Common myeloid progenitor, CD34-positive (primary cell): ENCODE measurements around the gene SLCO3A1.

Source experiments
- CTCF ChIA-PET: fragments of 350-600 bp; sonication (Branson Sonifier 250); formaldehyde crosslinking; loops from one replicate; lab custom pipeline; 2021; ENCODE audit warnings: antibody characterized with exemption; lab: Charles Lee
- POLR2A ChIA-PET: fragments of 350-600 bp; sonication (Branson Sonifier 250); formaldehyde crosslinking; loops from one replicate; lab custom pipeline; 2021; ENCODE audit warnings: antibody characterized with exemption; lab: Charles Lee
- DNase-seq, 3 donors: peaks; one replicate each; pipeline versions ENCODE4 v3.0.0 to v3.0.0-alpha.2; 2013
- H3K27ac ChIP-seq, 2 experiments: 1 replicate in 1 of 2; 2 replicates in 1 of 2; pipeline ENCODE4 v1.7.0; 2013; ENCODE audit warnings: inconsistent platforms in 2 of 2, low read length in 2 of 2, mild to moderate bottlenecking in 2 of 2, low read depth in 1 of 2, moderate library complexity in 1 of 2; ENCODE audit not compliant: severe bottlenecking in 2 of 2, insufficient read depth in 1 of 2, poor library complexity in 1 of 2
- H3K27me3 ChIP-seq, 5 experiments: replicated peaks in 2 of 5; 1 replicate in 3 of 5; 2 replicates in 2 of 5; pipeline versions ENCODE4 v1.6.1 to v1.7.0; 2013; ENCODE audit warnings: low read length in 4 of 5, mild to moderate bottlenecking in 2 of 5, moderate library complexity in 2 of 5, inconsistent platforms in 1 of 5; ENCODE audit not compliant: insufficient read depth in 5 of 5, control insufficient read depth in 4 of 5
- H3K36me3 ChIP-seq, 4 experiments: 1 replicate in 2 of 4; 2 replicates in 2 of 4; pipeline versions ENCODE4 v1.6.1 to v1.7.0; 2013; ENCODE audit warnings: low read length in 3 of 4, control low read depth in 1 of 4, mild to moderate bottlenecking in 1 of 4; ENCODE audit not compliant: control insufficient read depth in 4 of 4, insufficient read depth in 4 of 4
- H3K4me1 ChIP-seq, 4 experiments: 1 replicate in 3 of 4; 2 replicates in 1 of 4; pipeline versions ENCODE4 v1.6.1 to v1.7.1; 2013; ENCODE audit warnings: low read length in 3 of 4, mild to moderate bottlenecking in 3 of 4, control low read depth in 1 of 4, inconsistent platforms in 1 of 4, moderate library complexity in 1 of 4; ENCODE audit not compliant: control insufficient read depth in 4 of 4, insufficient read depth in 4 of 4; ENCODE audit errors: control extremely low read depth in 1 of 4
- H3K4me3 ChIP-seq, 7 experiments: 1 replicate in 4 of 7; 2 replicates in 3 of 7; pipeline versions ENCODE4 v1.5.1 to v1.7.0; 2013; ENCODE audit warnings: mild to moderate bottlenecking in 7 of 7, low read length in 6 of 7, moderate library complexity in 6 of 7, inconsistent platforms in 2 of 7, low read depth in 2 of 7, control low read depth in 1 of 7; ENCODE audit not compliant: insufficient read depth in 4 of 7, control insufficient read depth in 1 of 7; ENCODE audit errors: extremely low read depth in 1 of 7
- H3K9me3 ChIP-seq, 5 experiments: 1 replicate in 4 of 5; 2 replicates in 1 of 5; pipeline versions ENCODE4 v1.6.1 to v1.7.1; 2013; ENCODE audit warnings: low read length in 4 of 5, mild to moderate bottlenecking in 2 of 5, inconsistent platforms in 1 of 5, low read depth in 1 of 5, moderate library complexity in 1 of 5; ENCODE audit not compliant: control insufficient read depth in 4 of 5, insufficient read depth in 2 of 5; ENCODE audit errors: control extremely low read depth in 1 of 5
- WGBS: methylation state at CpG from one replicate; pipeline ENCODE4 v1.1.5; 2013; ENCODE audit not compliant: insufficient coverage; 5-methylcytosine and 5-hydroxymethylcytosine counted together

Gene SLCO3A1

GRCh38 chr15:91889111-91889815 is 35.8 kb downstream of the SLCO3A1 start:
- ChIA-PET POLR2A (interaction anchor here (1.1 kb wide), 1 partner anchor 39 kb away, joined by 4 read pairs; no protein-coding TSS in a partner anchor), CTCF (interaction anchor here (0.5 to 7.6 kb wide), 6 partner anchors 12 to 186 kb away, joined by 3 to 62 read pairs (median 3); no protein-coding TSS in a partner anchor)
- no peaks in the 10 kb centered on the region for H3K27me3 ChIP-seq
- H3K27ac ChIP-seq, result no peak overlapping the region
- no peak for DNase-seq
- H3K9me3 ChIP-seq, result peaks cover 0 to under 1% (median 0%) of the 10 kb centered on the region in 5 experiments
- no peak overlapping the region for H3K4me3 ChIP-seq
- 100% methylated on average over 1 of the region's 2 CpGs for WGBS
- peaks cover 0 to 3% (median 2%) of the 10 kb centered on the region in 4 experiments for H3K36me3 ChIP-seq
- peaks cover 0 to 2% (median 0%) of the 10 kb centered on the region in 4 experiments for H3K4me1 ChIP-seq

- Histone ChIP-seq H3K36me3 (peaks cover 0 to 3% (median 2%) of the 10 kb centered on the region in 4 experiments), H3K27ac (no peak overlapping the region), H3K4me3 (no peak overlapping the region), H3K27me3 (no peaks in the 10 kb centered on the region), H3K4me1 (peaks cover 0 to 4% (median 0%) of the 10 kb centered on the region in 4 experiments), H3K9me3 (peaks cover 0 to 2% (median 0%) of the 10 kb centered on the region in 5 experiments)
- WGBS, result no CpG with 5 or more reads among the region's 2 CpGs
- POLR2A ChIA-PET, result interaction anchor here (0.6 kb wide), 1 partner anchor 36 kb away, joined by 3 read pairs; no protein-coding TSS in a partner anchor
- CTCF ChIA-PET, result interaction anchor here (1.2 to 7.6 kb wide), 3 partner anchors 51 to 185 kb away, joined by 3 to 62 read pairs (median 4); no protein-coding TSS in a partner anchor
- no peak for DNase-seq
These were observed 37.1 kb downstream of the SLCO3A1 start for GRCh38 chr15:91890614-91891013.

- H3K27me3 ChIP-seq, result no peaks in the 10 kb centered on the region
- CTCF ChIA-PET, result interaction anchor here (1.2 to 7.6 kb wide), 3 partner anchors 50 to 185 kb away, joined by 3 to 62 read pairs (median 4); no protein-coding TSS in a partner anchor
These were observed 37.6 kb downstream of the SLCO3A1 start for GRCh38 chr15:91891101-91891500.

GRCh38 chr15:91891788-91892345 is 38.4 kb downstream of the SLCO3A1 start:
- Histone ChIP-seq H3K4me3 (no peak overlapping the region), H3K4me1 (peaks cover 0 to 4% (median 0%) of the 10 kb centered on the region in 4 experiments), H3K9me3 (peaks cover 0 to 2% (median 0%) of the 10 kb centered on the region in 5 experiments), H3K27ac (no peak overlapping the region), H3K36me3 (peaks cover 0 to 3% (median 2%) of the 10 kb centered on the region in 4 experiments), H3K27me3 (no peaks in the 10 kb centered on the region)
- ChIA-PET CTCF (interaction anchor here (0.8 to 7.6 kb wide), 7 partner anchors 24 to 185 kb away, joined by 3 to 62 read pairs (median 3); no protein-coding TSS in a partner anchor), POLR2A (no interaction called here)
- no peak for DNase-seq
- WGBS, result 94% methylated on average over 3 of the region's 5 CpGs

More at GRCh38 chr15:91891101-91891500, 37.6 kb downstream of the SLCO3A1 start:
- Histone ChIP-seq H3K4me3 (no peak overlapping the region), H3K9me3 (peaks cover 0 to 2% (median 0%) of the 10 kb centered on the region in 5 experiments), H3K4me1 (peaks cover 0 to 4% (median 0%) of the 10 kb centered on the region in 4 experiments), H3K36me3 (peaks cover 0 to 3% (median 2%) of the 10 kb centered on the region in 4 experiments), H3K27ac (no peak overlapping the region)
- WGBS, result 86% methylated on average over 1 of the region's 1 CpG
- DNase-seq, result no peak
- POLR2A ChIA-PET, result interaction anchor here (0.6 kb wide), 1 partner anchor 36 kb away, joined by 3 read pairs; no protein-coding TSS in a partner anchor

GRCh38 chr15:91892436-91892835 is 38.9 kb downstream of the SLCO3A1 start:
- POLR2A ChIA-PET, result no interaction called here
- CTCF ChIA-PET, result interaction anchor here (0.8 to 7.6 kb wide), 6 partner anchors 24 to 183 kb away, joined by 3 to 62 read pairs (median 3); no protein-coding TSS in a partner anchor

GRCh38 chr15:91894606-91895005 is 41.1 kb downstream of the SLCO3A1 start:
- POLR2A ChIA-PET, result no interaction called here
- peaks cover 0 to 2% (median 0%) of the 10 kb centered on the region in 5 experiments for H3K9me3 ChIP-seq
- no peak for DNase-seq
- no peak overlapping the region for H3K27ac ChIP-seq
- peaks cover 0 to 4% (median 0%) of the 10 kb centered on the region in 4 experiments for H3K4me1 ChIP-seq
- no peaks in the 10 kb centered on the region for H3K27me3 ChIP-seq
- CTCF ChIA-PET, result interaction anchor here (1.3 to 1.5 kb wide), 3 partner anchors 8 to 45 kb away, joined by 3 to 4 read pairs (median 4); no protein-coding TSS in a partner anchor
- 100% methylated on average over 5 of the region's 5 CpGs for WGBS
- H3K4me3 ChIP-seq, result no peak overlapping the region
- H3K36me3 ChIP-seq, result peaks cover 0 to 3% (median 2%) of the 10 kb centered on the region in 4 experiments

More at GRCh38 chr15:91892436-91892835, 38.9 kb downstream of the SLCO3A1 start:
- H3K9me3 ChIP-seq, result peaks cover 0 to 2% (median 0%) of the 10 kb centered on the region in 5 experiments
- no peaks in the 10 kb centered on the region for H3K27me3 ChIP-seq
- H3K4me1 ChIP-seq, result peaks cover 0 to 4% (median 0%) of the 10 kb centered on the region in 4 experiments
- H3K4me3 ChIP-seq, result no peak overlapping the region
- DNase-seq, result peak in 1 of 3 donors; percentile 40
- H3K27ac ChIP-seq, result no peak overlapping the region
- H3K36me3 ChIP-seq, result peaks cover 0 to 3% (median 2%) of the 10 kb centered on the region in 4 experiments
- 82% methylated on average over 2 of the region's 5 CpGs for WGBS
